GM18526 (cell line): ENCODE data around the gene NUDT22.
A peak's percentile ranks its signal among the peaks of the same experiment; 100 is the strongest.

Experiments used
- POLR2A ChIP-seq: IDR thresholded peaks from 3 replicates; pipeline ENCODE4 v1.6.1; 2011; ENCODE audit not compliant: insufficient read length; ENCODE audit errors: extremely low read depth

NUDT22 gene

GRCh38 chr11:64230985-64231365 lies 4.9 kb downstream of the NUDT22 start:
- no peak for TF ChIP-seq POLR2A

GRCh38 chr11:64231546-64231945 lies 5.5 kb downstream of the NUDT22 start:
- TF ChIP-seq POLR2A, result no peak

- no peak for TF ChIP-seq POLR2A
Measured at GRCh38 chr11:64232182-64232966, 6.3 kb downstream of the NUDT22 start.

GRCh38 chr11:64232967-64233315 lies 6.9 kb downstream of the NUDT22 start:
- no peak for TF ChIP-seq POLR2A

- TF ChIP-seq POLR2A, result no peak
Measured at GRCh38 chr11:64233913-64234586, 8.0 kb downstream of the NUDT22 start, which contains the start of gene VEGFB. Gene VEGFB (plus strand): TSS chr11:64234584. CDS start chr11:64234834, 250 bp downstream.

- TF ChIP-seq POLR2A, result no peak
Measured at GRCh38 chr11:64234647-64235379, 8.7 kb downstream of the NUDT22 start.

GRCh38 chr11:64235437-64236161 lies 9.5 kb downstream of the NUDT22 start:
- no peak for TF ChIP-seq POLR2A

- no peak for TF ChIP-seq POLR2A
Measured at GRCh38 chr11:64237484-64237951, 11.4 kb downstream of the NUDT22 start.

GRCh38 chr11:64238076-64238475 lies 12.0 kb downstream of the NUDT22 start:
- no peak for TF ChIP-seq POLR2A

GRCh38 chr11:64238999-64239398 lies 12.9 kb downstream of the NUDT22 start:
- TF ChIP-seq POLR2A, result no peak

- TF ChIP-seq POLR2A, result no peak
Measured at GRCh38 chr11:64239662-64240434, 13.8 kb downstream of the NUDT22 start.

GRCh38 chr11:64240435-64241240 lies 14.6 kb downstream of the NUDT22 start, which contains the start of gene FKBP2:
Gene FKBP2 (plus strand): TSS chr11:64241095. CDS start chr11:64242388, 1,293 bp downstream.
- TF ChIP-seq POLR2A, result peak; percentile 83

- TF ChIP-seq POLR2A, result no peak
Measured at GRCh38 chr11:64241241-64241490, 15.1 kb downstream of the NUDT22 start.

- peak; percentile 54 for TF ChIP-seq POLR2A
Measured at GRCh38 chr11:64241491-64242374, 15.7 kb downstream of the NUDT22 start.
